ENCODE data around the gene AVEN. TPM values are rescaled to one million over a fixed set of nuclear protein-coding genes. Genes with fewer than 3 reads are reported as not detected.

The AVEN gene
- total RNA-seq, 1 donor from 2014 or later: 14.4 TPM

Other genes with a start within 250 kb of the AVEN start
- not detected in 2 replicates for gene CHRM5, start 70.7 kb downstream of the AVEN start, total RNA-seq
- gene EMC7, start 62.7 kb upstream of the AVEN start, total RNA-seq: 31.7 and 32.3 TPM in 2 replicates
- 1.7 and 1.8 TPM in 2 replicates for gene PGBD4, start 62.9 kb upstream of the AVEN start, total RNA-seq
- gene KATNBL1, start 170.9 kb upstream of the AVEN start, total RNA-seq: 63.0 and 71.4 TPM in 2 replicates
- gene EMC4, start 185.8 kb upstream of the AVEN start, total RNA-seq: 97.8 and 101 TPM in 2 replicates